HepG2 (cell line): ENCODE measurements around the gene ZNF10. TPM values are rescaled to one million over a fixed set of nuclear protein-coding genes. Genes with fewer than 3 reads are reported as not detected.

Experiments
- FOXK2 ChIP-seq: fragments of 450-650 bp; IDR thresholded peaks from 2 replicates; pipeline ENCODE4 v1.6.1; 2016
- PHB2 ChIP-seq: fragments of 450-650 bp; IDR thresholded peaks from 2 replicates; pipeline ENCODE4 v1.6.1; 2018; ENCODE audit not compliant: partially characterized antibody
- PHF5A ChIP-seq: IDR thresholded peaks from one replicate; pipeline ENCODE4 v1.6.1; 2018; ENCODE audit warnings: low read depth, missing genetic modification reagents; ENCODE audit not compliant: unreplicated experiment
- RFX1 ChIP-seq: fragments of 450-650 bp; IDR thresholded peaks from 2 replicates; pipeline ENCODE4 v1.6.1; 2017
- SALL1 ChIP-seq: sonication (generic); formaldehyde crosslinking; IDR thresholded peaks from 2 replicates; pipeline ENCODE4 v1.8.0; 2022; ENCODE audit warnings: mild to moderate bottlenecking, missing genetic modification reagents
- SNRNP70 ChIP-seq: fragments of 200-400 bp; formaldehyde crosslinking; IDR thresholded peaks from 2 replicates; pipeline ENCODE4 v1.6.1; 2017; ENCODE audit warnings: mild to moderate bottlenecking, low read depth, low read length, moderate library complexity
- SUZ12 ChIP-seq: fragments of 150-350 bp; IDR thresholded peaks from 2 replicates; pipeline ENCODE4 v1.6.1; 2014; ENCODE audit warnings: low read depth, low read length
- ZFP1 ChIP-seq: IDR thresholded peaks from 2 replicates; pipeline ENCODE4 v1.6.1; 2016
- ZNF317 ChIP-seq: sonication (generic); formaldehyde crosslinking; IDR thresholded peaks from 2 replicates; pipeline ENCODE4 v1.5.0; 2020; ENCODE audit warnings: mild to moderate bottlenecking, missing genetic modification reagents
- ZNF318 ChIP-seq: sonication (generic); formaldehyde crosslinking; IDR thresholded peaks from 2 replicates; pipeline ENCODE4 v1.4.0; 2020; ENCODE audit warnings: mild to moderate bottlenecking, missing genetic modification reagents
- ZNF354B ChIP-seq: sonication (generic); formaldehyde crosslinking; IDR thresholded peaks from 2 replicates; pipeline ENCODE4 v1.8.0; 2022; ENCODE audit warnings: mild to moderate bottlenecking, missing genetic modification reagents
- ZNF569 ChIP-seq: sonication (generic); formaldehyde crosslinking; IDR thresholded peaks from 2 replicates; pipeline ENCODE4 v1.5.0; 2020; ENCODE audit warnings: mild to moderate bottlenecking, missing genetic modification reagents, moderate library complexity, borderline replicate concordance
- ZNF572 ChIP-seq: sonication (generic); formaldehyde crosslinking; IDR thresholded peaks from 2 replicates; pipeline ENCODE4 v1.5.1; 2020; ENCODE audit warnings: mild to moderate bottlenecking, missing genetic modification reagents
- ZNF589 ChIP-seq: sonication (generic); formaldehyde crosslinking; conservative IDR thresholded peaks from 2 replicates; pipeline ENCODE4 v1.8.0; 2022; ENCODE audit warnings: mild to moderate bottlenecking, moderate library complexity, missing genetic modification reagents
- ZNF660 ChIP-seq: sonication (generic); formaldehyde crosslinking; IDR thresholded peaks from 2 replicates; pipeline ENCODE4 v1.5.1; 2020; ENCODE audit warnings: mild to moderate bottlenecking, low read depth, missing genetic modification reagents, borderline replicate concordance
- ZSCAN29 ChIP-seq: sonication (generic); formaldehyde crosslinking; conservative IDR thresholded peaks from 2 replicates; pipeline ENCODE4 v1.4.0; 2020; ENCODE audit warnings: mild to moderate bottlenecking, missing genetic modification reagents
- polyA plus RNA-seq, 8 experiments: library from polyadenylated mRNA; depleted of rRNA in 3 of 8; stranded (reverse) in 7 of 8; unstranded in 1 of 8; fragments of >200 nt; fragmentation: Illumina TruSeq in 4 of 8; extraction: Trizol in 4 of 8; gene quantifications; 2 replicates each; pipeline versions ENCODE4 v1.2.1 to v1.2.3, GENCODE V29; 2011 to 2016; ENCODE audit warnings: low read depth in 4 of 8, missing spikeins in 1 of 8, mixed read lengths in 1 of 8; ENCODE audit not compliant: insufficient read depth in 1 of 8
- total RNA-seq, 5 experiments: library from RNA; depleted of rRNA; stranded (reverse); fragments of >200 nt; fragmentation: Illumina TruSeq; extraction: Trizol; gene quantifications; 2 replicates each; pipeline ENCODE4 v1.2.3, GENCODE V29; 2016; ENCODE audit warnings: low read depth in 1 of 5
- TF ChIP-seq, protein P1 (sequence below): sonication (generic); formaldehyde crosslinking; IDR thresholded peaks from 2 replicates; pipeline ENCODE4 v1.4.0; 2020; ENCODE audit warnings: mild to moderate bottlenecking, missing genetic modification reagents

Gene ZNF10
- total and polyA plus RNA-seq, 2 of the 13 experiments (the other 11 are each of a cell fraction or from before 2014, with no cell fraction given), result 2.9 to 6.5 TPM

GRCh38 chr12:133130038-133130807 is at the start of gene ZNF10, which contains the start of gene ZNF891 (continued):
- TF ChIP-seq ZNF354B (no peak), ZNF317 (CRISPR knock-in tag) (0 out of 2 replicates have a peak, but pooled peaks have one; percentile 31), SNRNP70 (no peak), ZNF589 (CRISPR knock-in tag) (peak; percentile 19; the same call in 1 of the 2 replicates), ZNF569 (CRISPR knock-in tag) (no peak), RFX1 (no peak), SALL1 (CRISPR knock-in tag) (peak; percentile 80), ZNF660 (CRISPR knock-in tag) (no peak), FOXK2 (no peak), ZSCAN29 (CRISPR knock-in tag) (no peak), ZNF318 (no peak; the same call in 1 of the 2 replicates), PHB2 (no peak), ZNF572 (CRISPR knock-in tag) (peak; percentile 10; the same call in 1 of the 2 replicates), PHF5A (CRISPR knock-in tag) (no peak), SUZ12 (peak; percentile 58), ZFP1 (CRISPR knock-in tag) (no peak)
- TF ChIP-seq, protein P1, sequence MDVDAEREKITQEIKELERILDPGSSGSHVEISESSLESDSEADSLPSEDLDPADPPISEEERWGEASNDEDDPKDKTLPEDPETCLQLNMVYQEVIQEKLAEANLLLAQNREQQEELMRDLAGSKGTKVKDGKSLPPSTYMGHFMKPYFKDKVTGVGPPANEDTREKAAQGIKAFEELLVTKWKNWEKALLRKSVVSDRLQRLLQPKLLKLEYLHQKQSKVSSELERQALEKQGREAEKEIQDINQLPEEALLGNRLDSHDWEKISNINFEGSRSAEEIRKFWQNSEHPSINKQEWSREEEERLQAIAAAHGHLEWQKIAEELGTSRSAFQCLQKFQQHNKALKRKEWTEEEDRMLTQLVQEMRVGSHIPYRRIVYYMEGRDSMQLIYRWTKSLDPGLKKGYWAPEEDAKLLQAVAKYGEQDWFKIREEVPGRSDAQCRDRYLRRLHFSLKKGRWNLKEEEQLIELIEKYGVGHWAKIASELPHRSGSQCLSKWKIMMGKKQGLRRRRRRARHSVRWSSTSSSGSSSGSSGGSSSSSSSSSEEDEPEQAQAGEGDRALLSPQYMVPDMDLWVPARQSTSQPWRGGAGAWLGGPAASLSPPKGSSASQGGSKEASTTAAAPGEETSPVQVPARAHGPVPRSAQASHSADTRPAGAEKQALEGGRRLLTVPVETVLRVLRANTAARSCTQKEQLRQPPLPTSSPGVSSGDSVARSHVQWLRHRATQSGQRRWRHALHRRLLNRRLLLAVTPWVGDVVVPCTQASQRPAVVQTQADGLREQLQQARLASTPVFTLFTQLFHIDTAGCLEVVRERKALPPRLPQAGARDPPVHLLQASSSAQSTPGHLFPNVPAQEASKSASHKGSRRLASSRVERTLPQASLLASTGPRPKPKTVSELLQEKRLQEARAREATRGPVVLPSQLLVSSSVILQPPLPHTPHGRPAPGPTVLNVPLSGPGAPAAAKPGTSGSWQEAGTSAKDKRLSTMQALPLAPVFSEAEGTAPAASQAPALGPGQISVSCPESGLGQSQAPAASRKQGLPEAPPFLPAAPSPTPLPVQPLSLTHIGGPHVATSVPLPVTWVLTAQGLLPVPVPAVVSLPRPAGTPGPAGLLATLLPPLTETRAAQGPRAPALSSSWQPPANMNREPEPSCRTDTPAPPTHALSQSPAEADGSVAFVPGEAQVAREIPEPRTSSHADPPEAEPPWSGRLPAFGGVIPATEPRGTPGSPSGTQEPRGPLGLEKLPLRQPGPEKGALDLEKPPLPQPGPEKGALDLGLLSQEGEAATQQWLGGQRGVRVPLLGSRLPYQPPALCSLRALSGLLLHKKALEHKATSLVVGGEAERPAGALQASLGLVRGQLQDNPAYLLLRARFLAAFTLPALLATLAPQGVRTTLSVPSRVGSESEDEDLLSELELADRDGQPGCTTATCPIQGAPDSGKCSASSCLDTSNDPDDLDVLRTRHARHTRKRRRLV, result no peak
